Astrocyte (in vitro differentiated cells and primary cell): ENCODE data around the gene ESPL1. TPM values are rescaled to one million over a fixed set of nuclear protein-coding genes. Genes with fewer than 3 reads are reported as not detected.

Experiments
- DNase-seq: peaks from one replicate; pipeline ENCODE4 v3.0.0-alpha.2; 2010; ENCODE audit warnings: low read depth
- FAIRE-seq: peaks from 2 replicates; lab custom pipeline; 2011; peaks lifted over from hg19 to GRCh38; lab: Jason Lieb, UNC
- H2AFZ ChIP-seq: 2 replicates; pipeline ENCODE4 v1.6.0; 2012; ENCODE audit warnings: low read depth, low read length, inconsistent platforms
- H3K27ac ChIP-seq: 2 replicates; pipeline ENCODE4 v1.5.1; 2011; ENCODE audit warnings: low read depth, low read length, inconsistent platforms
- H3K27me3 ChIP-seq: 2 replicates; pipeline ENCODE4 v1.6.0; 2011; ENCODE audit warnings: low read length, inconsistent platforms; ENCODE audit not compliant: insufficient read depth
- H3K36me3 ChIP-seq: 2 replicates; pipeline ENCODE4 v1.5.1; 2011; ENCODE audit warnings: low read length, inconsistent platforms; ENCODE audit not compliant: insufficient read depth
- H3K4me1 ChIP-seq: 2 replicates; pipeline ENCODE4 v1.5.1; 2011; ENCODE audit warnings: low read length, inconsistent platforms; ENCODE audit not compliant: insufficient read depth
- H3K4me2 ChIP-seq: 2 replicates; pipeline ENCODE4 v1.6.0; 2012; ENCODE audit warnings: low read length, inconsistent platforms
- H3K4me3 ChIP-seq: 2 replicates; pipeline ENCODE4 v1.5.1; 2011; ENCODE audit warnings: low read depth, mild to moderate bottlenecking, low read length, inconsistent platforms; ENCODE audit not compliant: insufficient read depth
- H3K79me2 ChIP-seq: 2 replicates; pipeline ENCODE4 v1.6.0; 2012; ENCODE audit warnings: mild to moderate bottlenecking, low read length, inconsistent platforms; ENCODE audit not compliant: insufficient read depth
- H3K9ac ChIP-seq: 2 replicates; pipeline ENCODE4 v1.6.0; 2012; ENCODE audit warnings: mild to moderate bottlenecking, low read length, inconsistent platforms
- H3K9me3 ChIP-seq: 2 replicates; pipeline ENCODE4 v1.5.1; 2012; ENCODE audit warnings: low read depth, mild to moderate bottlenecking, low read length, inconsistent platforms; ENCODE audit not compliant: insufficient read depth
- H4K20me1 ChIP-seq: 2 replicates; pipeline ENCODE4 v1.6.0; 2012; ENCODE audit warnings: low read length, inconsistent platforms; ENCODE audit not compliant: insufficient read depth
- H3K27ac Mint-ChIP-seq: one replicate; pipeline ENCODE4 v1.8.0; 2021; ENCODE audit warnings: mild to moderate bottlenecking, mixed read lengths; ENCODE audit not compliant: unreplicated experiment
- H3K27me3 Mint-ChIP-seq: one replicate; pipeline ENCODE4 v1.8.0; 2021; ENCODE audit warnings: low read depth, mixed read lengths; ENCODE audit not compliant: unreplicated experiment
- H3K36me3 Mint-ChIP-seq: one replicate; pipeline ENCODE4 v1.8.0; 2021; ENCODE audit warnings: low read depth, mixed read lengths; ENCODE audit not compliant: unreplicated experiment
- H3K4me1 Mint-ChIP-seq: one replicate; pipeline ENCODE4 v1.8.0; 2021; ENCODE audit warnings: low read depth, mixed read lengths; ENCODE audit not compliant: unreplicated experiment
- H3K4me3 Mint-ChIP-seq: one replicate; pipeline ENCODE4 v1.8.0; 2021; ENCODE audit warnings: mild to moderate bottlenecking, moderate library complexity, mixed read lengths; ENCODE audit not compliant: unreplicated experiment
- H3K9me3 Mint-ChIP-seq: one replicate; pipeline ENCODE4 v1.8.0; 2021; ENCODE audit warnings: mild to moderate bottlenecking, mixed read lengths; ENCODE audit not compliant: unreplicated experiment
- CTCF ChIP-seq: IDR thresholded peaks from 2 replicates; pipeline ENCODE4 v1.5.1; 2011; ENCODE audit warnings: low read depth, mild to moderate bottlenecking, inconsistent platforms, low read length, moderate library complexity; ENCODE audit not compliant: insufficient read depth
- EZH2 ChIP-seq: IDR thresholded peaks from 2 replicates; pipeline ENCODE4 v1.6.1; 2012; ENCODE audit warnings: mild to moderate bottlenecking, low read length, inconsistent platforms; ENCODE audit not compliant: insufficient read depth
- total RNA-seq: library from RNA; stranded (reverse); gene quantifications from 2 replicates; pipeline ENCODE4 v1.2.1, GENCODE V29; 2021

ESPL1 gene
- total RNA-seq, 1 donor from 2014 or later: 2.0 TPM

DNA sequence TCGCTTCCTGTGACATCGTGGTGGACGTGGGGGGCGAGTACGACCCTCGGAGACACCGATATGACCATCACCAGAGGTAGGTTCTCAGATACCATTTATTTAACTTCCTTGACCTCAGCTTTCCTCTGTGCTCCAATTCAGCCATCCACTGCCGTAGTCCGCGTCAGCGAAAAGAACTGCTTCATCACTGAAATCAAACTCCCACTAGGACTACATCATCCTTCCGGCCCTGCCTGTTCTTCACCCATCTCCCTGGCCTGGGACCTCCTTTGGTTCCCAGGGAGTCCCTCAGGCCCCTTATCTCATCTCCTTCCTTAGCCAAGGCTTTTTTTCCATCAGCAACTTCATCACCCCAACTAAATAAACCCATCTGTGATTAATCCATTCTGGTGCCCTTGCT lies 32.1 kb downstream of the ESPL1 start:
- peak overlapping the region; percentile 86 for H3K27ac ChIP-seq
- H2AFZ ChIP-seq: peak overlapping the region; percentile 72
- no peaks in the 10 kb centered on the region for H3K9me3 ChIP-seq
- Mint-ChIP-seq H3K4me3 (peak overlapping the region; percentile 90), H3K9me3 (no peaks in the 10 kb centered on the region), H3K27me3 (no peaks in the 10 kb centered on the region), H3K4me1 (peaks cover 25% of the 10 kb centered on the region), H3K27ac (peak overlapping the region; percentile 86), H3K36me3 (peaks cover 15% of the 10 kb centered on the region)
- H3K36me3 ChIP-seq: peaks cover 22% of the 10 kb centered on the region
- H3K79me2 ChIP-seq: peaks cover 69% of the 10 kb centered on the region
- peak overlapping the region; percentile 94 for H3K9ac ChIP-seq
- peaks cover 30% of the 10 kb centered on the region for H3K4me1 ChIP-seq
- no peak for FAIRE-seq
- peak overlapping the region; percentile 96 for H3K4me2 ChIP-seq
- DNase-seq: peak; percentile 52
- H4K20me1 ChIP-seq: peaks cover 14% of the 10 kb centered on the region
- TF ChIP-seq CTCF: no peak
- TF ChIP-seq EZH2: no peak
- H3K27me3 ChIP-seq: no peaks in the 10 kb centered on the region
- H3K4me3 ChIP-seq: peak overlapping the region; percentile 82

GRCh38 chr12:53302903-53303302 lies 34.8 kb downstream of the ESPL1 start:
- H3K9ac ChIP-seq: no peak overlapping the region
- no peaks in the 10 kb centered on the region for H3K27me3 Mint-ChIP-seq

More at GRCh38 chr12:53302903-53303302, 34.8 kb downstream of the ESPL1 start:
- H3K27me3 ChIP-seq: no peaks in the 10 kb centered on the region
- peaks cover 20% of the 10 kb centered on the region for H3K4me1 ChIP-seq
- no peak overlapping the region for H3K4me3 ChIP-seq
- peaks cover 24% of the 10 kb centered on the region for H3K36me3 Mint-ChIP-seq
- H2AFZ ChIP-seq: no peak overlapping the region
- H3K9me3 Mint-ChIP-seq: no peaks in the 10 kb centered on the region
- peak overlapping the region; percentile 16 for H3K4me2 ChIP-seq
- H3K27ac ChIP-seq: no peak overlapping the region
- H3K9me3 ChIP-seq: no peaks in the 10 kb centered on the region
- peaks cover 12% of the 10 kb centered on the region for H3K4me1 Mint-ChIP-seq
- TF ChIP-seq CTCF (no peak), EZH2 (no peak)
- H3K4me3 Mint-ChIP-seq: no peak overlapping the region
- H3K27ac Mint-ChIP-seq: peak overlapping the region; percentile 7
- H3K79me2 ChIP-seq: peaks cover 46% of the 10 kb centered on the region
- peaks cover 35% of the 10 kb centered on the region for H3K36me3 ChIP-seq
- no peak for FAIRE-seq
- H4K20me1 ChIP-seq: peaks cover 20% of the 10 kb centered on the region
- DNase-seq: no peak
